Activated T-cell treated with anti-CD3 and anti-CD28 coated beads, Interleukin-2, amount 50 U/mL, for 4 hours (primary cell): ENCODE results near the gene F2RL3. TPM values are rescaled to one million over a fixed set of nuclear protein-coding genes. Genes with fewer than 3 reads are reported as not detected.

Experiments used
- ATAC-seq, 2 donors: fragments of 200-7000 bp; cut with Tn5 transposase; one replicate each; pipeline ENCODE4 v1.10.0; 2021
- DNase-seq: peaks from one replicate; pipeline ENCODE4 v3.0.0-alpha.2; 2020
- H3K27me3 Mint-ChIP-seq: one replicate; pipeline ENCODE4 v1.8.0; 2021; ENCODE audit warnings: low read depth, mixed read lengths
- H3K36me3 Mint-ChIP-seq: one replicate; pipeline ENCODE4 v1.8.0; 2022; ENCODE audit warnings: mixed read lengths; ENCODE audit not compliant: insufficient read depth
- H3K4me1 Mint-ChIP-seq: one replicate; pipeline ENCODE4 v1.8.0; 2021; ENCODE audit warnings: low read depth, mixed read lengths
- H3K4me3 Mint-ChIP-seq: one replicate; pipeline ENCODE4 v1.8.0; 2021; ENCODE audit warnings: mild to moderate bottlenecking, moderate library complexity, mixed read lengths
- H3K9me3 Mint-ChIP-seq: one replicate; pipeline ENCODE4 v1.8.0; 2021; ENCODE audit warnings: mixed read lengths
- total RNA-seq, 3 donors: library from RNA; stranded (reverse); gene quantifications; one replicate each; pipeline ENCODE4 v1.2.1, GENCODE V29; 2021

F2RL3 gene
- total RNA-seq, 3 donors from 2014 or later, result 0.05 to 0.24 (median 0.08) TPM

DNA sequence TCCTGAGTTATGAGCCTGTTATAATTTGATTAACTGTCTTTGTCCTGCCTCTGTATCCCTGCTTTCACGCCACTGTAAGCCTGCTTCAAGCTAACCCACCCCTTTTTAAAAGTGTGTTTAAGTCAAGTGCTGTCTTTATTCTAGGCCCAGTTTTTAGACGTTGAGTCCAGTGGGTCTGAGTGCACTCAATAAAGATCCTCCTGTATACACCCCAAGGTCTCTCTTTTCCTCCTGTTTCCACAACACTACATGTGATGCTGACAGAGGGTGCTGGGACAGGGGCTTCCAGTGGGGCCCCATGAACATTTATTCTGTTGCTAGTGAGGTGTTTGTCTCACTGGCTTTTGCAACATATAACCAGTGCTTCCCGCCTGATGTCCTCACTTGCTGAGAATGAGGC, 6.7 kb upstream of the F2RL3 start:
- Mint-ChIP-seq H3K4me1 (no peaks in the 10 kb centered on the region), H3K9me3 (peaks cover 15% of the 10 kb centered on the region), H3K36me3 (peaks cover 23% of the 10 kb centered on the region), H3K27me3 (no peaks in the 10 kb centered on the region), H3K4me3 (no peak overlapping the region)
- ATAC-seq, result no peak
- DNase-seq, result no peak

DNA sequence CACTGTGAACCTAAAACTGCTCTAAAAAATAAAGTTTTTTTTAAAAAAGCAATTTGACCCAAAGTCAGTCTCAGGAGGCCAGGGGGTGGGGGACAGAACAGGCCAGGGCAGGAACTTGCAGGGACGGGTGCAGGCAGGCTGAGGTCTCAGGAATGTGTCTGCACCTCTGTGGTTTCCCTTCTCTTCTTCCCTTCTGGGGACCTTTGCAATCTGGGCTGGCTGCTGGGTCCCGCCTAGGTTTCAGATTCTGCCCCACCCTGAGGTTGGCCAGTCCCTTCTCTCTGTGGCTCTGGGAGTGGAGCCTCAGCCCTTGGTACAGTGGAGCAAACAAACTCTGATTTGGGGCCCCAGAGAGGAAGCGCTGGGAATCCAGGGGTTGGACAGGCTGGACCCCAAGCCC, 5.3 kb upstream of the F2RL3 start:
- Mint-ChIP-seq H3K27me3 (peaks cover 2% of the 10 kb centered on the region), H3K4me3 (no peak overlapping the region), H3K9me3 (peaks cover 15% of the 10 kb centered on the region), H3K36me3 (peaks cover 18% of the 10 kb centered on the region), H3K4me1 (peaks cover 2% of the 10 kb centered on the region)
- DNase-seq (no peak), ATAC-seq (no peak)

DNA sequence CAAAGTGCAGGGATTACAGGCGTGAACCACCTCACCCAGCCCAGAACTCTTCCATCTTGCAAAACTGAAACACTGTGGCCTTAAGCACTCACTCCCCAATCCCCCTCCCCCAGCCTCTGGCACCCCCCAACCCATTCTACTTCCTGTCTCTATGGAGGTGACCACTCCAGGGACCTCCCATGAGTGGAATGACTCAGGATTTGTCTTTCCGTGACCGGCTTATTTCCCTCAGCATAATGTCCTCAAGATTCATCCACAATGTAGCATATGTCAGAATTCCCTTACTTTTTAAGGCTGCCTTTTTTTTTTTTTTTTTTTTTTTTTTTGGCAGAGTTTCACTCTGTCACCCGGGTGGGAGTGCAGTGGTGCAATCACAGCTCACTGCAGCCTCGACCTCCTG, 3.6 kb upstream of the F2RL3 start:
- Mint-ChIP-seq H3K27me3 (peaks cover 4% of the 10 kb centered on the region), H3K9me3 (peaks cover 15% of the 10 kb centered on the region), H3K36me3 (peaks cover 7% of the 10 kb centered on the region), H3K4me3 (no peak overlapping the region), H3K4me1 (peaks cover 6% of the 10 kb centered on the region)
- DNase-seq (no peak), ATAC-seq (no peak)

DNA sequence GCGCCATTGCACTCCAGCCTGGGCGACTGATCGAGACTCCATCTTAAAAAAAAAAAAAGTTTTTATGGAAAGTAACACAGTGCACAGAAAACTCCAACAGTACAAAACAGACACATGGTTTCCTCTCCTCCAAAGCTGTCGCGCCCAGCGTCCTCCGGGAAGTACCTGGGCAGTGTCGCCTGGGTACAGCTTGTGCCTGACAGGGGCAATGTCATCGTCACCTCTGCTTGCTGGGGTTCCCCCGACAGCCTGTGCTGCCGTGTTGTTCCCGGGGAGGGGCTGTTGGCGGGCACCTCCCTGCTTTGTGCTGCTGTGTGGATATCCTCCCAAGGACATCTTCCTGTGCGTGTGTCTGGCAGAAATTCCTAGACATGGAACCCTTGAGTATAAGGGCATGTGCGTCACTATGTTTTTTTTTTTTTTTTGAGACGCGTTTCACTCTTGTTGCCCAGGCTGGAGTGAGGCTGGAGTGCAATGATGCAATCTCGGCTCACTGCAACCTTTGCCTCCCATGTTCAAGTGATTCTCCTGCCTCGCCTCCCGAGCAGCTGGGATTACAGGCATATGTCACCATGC, 2.4 kb upstream of the F2RL3 start:
- peaks cover 15% of the 10 kb centered on the region for H3K9me3 Mint-ChIP-seq
- H3K27me3 Mint-ChIP-seq, result peaks cover 6% of the 10 kb centered on the region
- no peak overlapping the region for H3K4me3 Mint-ChIP-seq
- peaks cover 6% of the 10 kb centered on the region for H3K4me1 Mint-ChIP-seq
- peaks cover 2% of the 10 kb centered on the region for H3K36me3 Mint-ChIP-seq
- DNase-seq, result no peak
- no peak for ATAC-seq

DNA sequence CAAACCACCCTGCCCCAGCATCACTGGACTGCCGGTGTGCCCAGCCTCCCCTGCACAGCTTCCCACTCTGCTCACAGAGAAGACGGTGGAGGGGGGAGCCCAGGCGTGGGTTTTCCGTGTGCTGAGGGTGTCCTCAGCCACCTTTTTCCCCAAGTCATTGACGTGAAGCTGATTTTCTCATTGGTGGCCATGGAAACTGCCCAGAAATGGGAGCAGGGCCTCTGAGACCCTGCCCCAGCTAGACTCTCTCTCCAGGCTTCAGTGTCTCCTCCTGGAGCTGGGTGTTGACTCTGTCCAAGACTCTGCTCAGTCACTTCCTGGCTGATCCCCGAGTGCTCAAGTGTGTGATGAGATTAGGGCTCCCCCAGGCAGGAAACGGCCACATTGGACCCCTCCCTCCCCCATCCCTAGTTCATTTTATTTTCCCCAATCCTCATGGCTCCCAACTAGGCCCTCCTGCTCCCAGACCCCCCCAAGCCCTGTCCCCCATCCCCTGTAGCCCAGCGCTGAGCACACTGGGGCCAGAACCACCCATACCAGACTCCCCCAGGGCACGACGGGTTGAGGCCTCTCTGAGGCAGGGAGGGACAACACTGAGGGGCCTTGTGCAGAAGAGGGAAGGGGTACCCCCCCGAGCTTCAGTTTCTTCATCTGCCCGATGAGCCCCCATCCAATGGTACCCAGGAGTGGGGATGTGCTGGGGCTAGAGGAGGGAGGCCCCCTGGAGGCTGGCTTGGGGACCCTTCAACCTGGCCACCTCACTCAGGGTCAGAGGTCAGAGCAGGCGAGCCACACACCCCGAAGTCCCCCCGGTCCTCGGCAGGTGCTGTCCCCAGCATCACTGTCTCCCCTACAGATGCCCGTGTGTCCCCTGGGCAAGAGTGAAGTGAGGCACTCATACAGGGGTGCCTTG, 1.2 kb upstream of the F2RL3 start:
- no peaks in the 10 kb centered on the region for H3K36me3 Mint-ChIP-seq

DNA sequence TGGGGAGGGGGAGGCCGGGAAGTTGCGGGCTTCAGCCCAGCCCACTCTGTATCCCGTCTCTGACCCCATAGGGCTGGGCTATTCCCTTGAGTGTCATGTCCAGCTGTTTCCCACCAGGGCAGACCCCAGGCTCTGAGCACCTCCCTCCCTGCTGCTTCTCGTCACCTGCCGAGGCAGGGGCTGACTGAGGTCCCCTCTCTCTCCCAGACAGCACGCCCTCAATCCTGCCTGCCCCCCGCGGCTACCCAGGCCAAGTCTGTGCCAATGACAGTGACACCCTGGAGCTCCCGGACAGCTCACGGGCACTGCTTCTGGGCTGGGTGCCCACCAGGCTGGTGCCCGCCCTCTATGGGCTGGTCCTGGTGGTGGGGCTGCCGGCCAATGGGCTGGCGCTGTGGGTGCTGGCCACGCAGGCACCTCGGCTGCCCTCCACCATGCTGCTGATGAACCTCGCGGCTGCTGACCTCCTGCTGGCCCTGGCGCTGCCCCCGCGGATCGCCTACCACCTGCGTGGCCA, 625 bp downstream of the F2RL3 start:
- Mint-ChIP-seq H3K36me3 (no peaks in the 10 kb centered on the region), H3K4me3 (no peak overlapping the region), H3K27me3 (peaks cover 24% of the 10 kb centered on the region), H3K9me3 (no peaks in the 10 kb centered on the region), H3K4me1 (peaks cover 14% of the 10 kb centered on the region)
- ATAC-seq, result no peak
- no peak for DNase-seq

More for the DNA sequence above, 1.2 kb upstream of the F2RL3 start:
- H3K4me1 Mint-ChIP-seq, result peaks cover 6% of the 10 kb centered on the region
- peaks cover 13% of the 10 kb centered on the region for H3K27me3 Mint-ChIP-seq
- DNase-seq, result no peak
- no peak overlapping the region for H3K4me3 Mint-ChIP-seq
- ATAC-seq, result no peak
- H3K9me3 Mint-ChIP-seq, result peaks cover 6% of the 10 kb centered on the region

DNA sequence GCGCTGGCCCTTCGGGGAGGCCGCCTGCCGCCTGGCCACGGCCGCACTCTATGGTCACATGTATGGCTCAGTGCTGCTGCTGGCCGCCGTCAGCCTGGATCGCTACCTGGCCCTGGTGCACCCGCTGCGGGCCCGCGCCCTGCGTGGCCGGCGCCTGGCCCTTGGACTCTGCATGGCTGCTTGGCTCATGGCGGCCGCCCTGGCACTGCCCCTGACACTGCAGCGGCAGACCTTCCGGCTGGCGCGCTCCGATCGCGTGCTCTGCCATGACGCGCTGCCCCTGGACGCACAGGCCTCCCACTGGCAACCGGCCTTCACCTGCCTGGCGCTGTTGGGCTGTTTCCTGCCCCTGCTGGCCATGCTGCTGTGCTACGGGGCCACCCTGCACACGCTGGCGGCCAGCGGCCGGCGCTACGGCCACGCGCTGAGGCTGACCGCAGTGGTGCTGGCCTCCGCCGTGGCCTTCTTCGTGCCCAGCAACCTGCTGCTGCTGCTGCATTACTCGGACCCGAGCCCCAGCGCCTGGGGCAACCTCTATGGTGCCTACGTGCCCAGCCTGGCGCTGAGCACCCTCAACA, 1.2 kb downstream of the F2RL3 start:
- no peak overlapping the region for H3K4me3 Mint-ChIP-seq
- no peaks in the 10 kb centered on the region for H3K36me3 Mint-ChIP-seq
- peaks cover 15% of the 10 kb centered on the region for H3K4me1 Mint-ChIP-seq
- DNase-seq (no peak), ATAC-seq (no peak)
- H3K27me3 Mint-ChIP-seq, result peaks cover 29% of the 10 kb centered on the region
- H3K9me3 Mint-ChIP-seq, result no peaks in the 10 kb centered on the region

DNA sequence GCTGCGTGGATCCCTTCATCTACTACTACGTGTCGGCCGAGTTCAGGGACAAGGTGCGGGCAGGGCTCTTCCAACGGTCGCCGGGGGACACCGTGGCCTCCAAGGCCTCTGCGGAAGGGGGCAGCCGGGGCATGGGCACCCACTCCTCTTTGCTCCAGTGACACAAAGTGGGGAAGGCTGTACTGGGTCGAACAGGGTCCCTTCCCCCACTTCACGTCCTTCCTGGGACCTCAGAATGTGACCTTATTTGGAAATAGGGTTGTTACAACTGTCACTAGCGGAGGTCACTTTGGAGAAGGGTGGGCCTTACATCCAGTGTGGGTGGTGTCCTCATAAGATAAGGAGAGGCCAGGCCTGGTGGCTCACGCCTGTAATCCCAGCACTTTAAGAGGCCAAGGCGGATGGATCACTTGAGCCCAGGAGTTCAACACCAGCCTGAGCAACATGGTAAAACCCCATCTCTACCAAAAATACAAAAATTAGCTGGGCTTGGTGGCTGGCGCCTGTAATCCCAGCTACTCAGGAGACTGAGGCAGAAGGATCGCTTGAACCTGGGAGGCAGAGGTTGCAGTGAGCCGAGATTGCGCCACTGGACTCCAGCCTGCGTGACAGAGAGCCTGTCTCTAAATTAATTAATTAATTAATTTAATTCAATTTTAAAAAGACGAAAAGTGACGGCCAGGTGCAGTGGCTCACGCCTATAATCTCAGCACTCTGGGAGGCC, 1.8 kb downstream of the F2RL3 start:
- no peaks in the 10 kb centered on the region for H3K9me3 Mint-ChIP-seq
- H3K4me3 Mint-ChIP-seq, result no peak overlapping the region
- peaks cover 35% of the 10 kb centered on the region for H3K27me3 Mint-ChIP-seq
- DNase-seq, result no peak
- H3K4me1 Mint-ChIP-seq, result peaks cover 18% of the 10 kb centered on the region
- H3K36me3 Mint-ChIP-seq, result no peaks in the 10 kb centered on the region
- no peak for ATAC-seq

DNA sequence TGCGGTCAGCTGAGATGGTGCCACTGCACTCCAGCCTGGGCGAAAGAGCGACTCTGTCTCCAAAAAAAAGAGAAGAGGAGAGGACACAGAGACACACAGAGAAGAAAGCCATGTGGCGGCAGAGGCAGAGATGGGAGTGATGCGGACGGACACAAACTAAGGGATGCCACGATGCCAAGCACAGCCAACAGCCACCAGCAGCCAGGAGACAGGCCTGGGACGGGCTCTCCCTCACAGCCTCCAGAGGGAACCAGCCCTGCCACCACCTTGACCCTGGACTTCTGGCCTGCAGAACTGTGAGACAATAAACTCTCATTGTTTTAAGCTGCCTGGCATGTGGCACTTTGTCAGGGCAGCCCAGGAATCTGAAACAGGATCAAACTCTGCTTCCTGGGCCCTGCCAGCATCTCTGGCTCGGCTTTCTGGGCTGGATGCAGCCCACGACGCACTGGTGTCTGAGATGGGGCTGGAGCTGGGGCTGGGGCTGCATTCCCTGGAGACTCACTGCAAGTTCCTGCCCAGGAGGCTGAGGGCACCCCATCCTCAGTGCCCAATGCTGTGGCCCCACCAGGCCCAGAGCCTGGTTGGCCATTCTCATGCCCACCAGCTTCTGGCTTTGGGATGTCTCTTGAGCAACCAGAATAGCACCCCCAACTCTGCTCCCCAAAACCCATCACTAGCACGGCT, 3.0 kb downstream of the F2RL3 start:
- H3K36me3 Mint-ChIP-seq, result no peaks in the 10 kb centered on the region

DNA sequence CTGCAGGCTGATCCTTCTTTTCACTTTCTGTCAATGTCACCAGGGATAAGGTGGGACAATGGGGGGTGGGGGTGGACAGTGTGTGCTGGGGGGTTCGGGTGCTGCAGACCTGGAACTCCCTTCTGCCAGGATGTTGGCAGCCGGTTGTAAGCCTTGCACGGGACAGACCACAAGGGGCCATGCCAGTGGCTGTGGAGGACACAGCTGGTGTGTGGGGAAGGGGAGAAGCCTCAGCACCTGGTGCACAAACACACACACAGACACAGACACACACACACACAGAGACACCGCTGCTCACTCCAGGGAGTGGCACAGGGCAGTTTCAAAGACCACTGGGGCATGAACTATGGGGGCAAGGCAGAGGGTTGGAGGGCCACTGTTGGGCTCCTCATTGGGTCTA, 3.6 kb downstream of the F2RL3 start:
- Mint-ChIP-seq H3K4me1 (peaks cover 20% of the 10 kb centered on the region), H3K4me3 (no peak overlapping the region), H3K27me3 (peaks cover 35% of the 10 kb centered on the region), H3K36me3 (no peaks in the 10 kb centered on the region), H3K9me3 (no peaks in the 10 kb centered on the region)
- DNase-seq (no peak), ATAC-seq (no peak)

More for the DNA sequence above, 3.0 kb downstream of the F2RL3 start:
- Mint-ChIP-seq H3K4me3 (no peak overlapping the region), H3K27me3 (peaks cover 35% of the 10 kb centered on the region), H3K4me1 (peaks cover 20% of the 10 kb centered on the region), H3K9me3 (no peaks in the 10 kb centered on the region)
- no peak for ATAC-seq
- no peak for DNase-seq

DNA sequence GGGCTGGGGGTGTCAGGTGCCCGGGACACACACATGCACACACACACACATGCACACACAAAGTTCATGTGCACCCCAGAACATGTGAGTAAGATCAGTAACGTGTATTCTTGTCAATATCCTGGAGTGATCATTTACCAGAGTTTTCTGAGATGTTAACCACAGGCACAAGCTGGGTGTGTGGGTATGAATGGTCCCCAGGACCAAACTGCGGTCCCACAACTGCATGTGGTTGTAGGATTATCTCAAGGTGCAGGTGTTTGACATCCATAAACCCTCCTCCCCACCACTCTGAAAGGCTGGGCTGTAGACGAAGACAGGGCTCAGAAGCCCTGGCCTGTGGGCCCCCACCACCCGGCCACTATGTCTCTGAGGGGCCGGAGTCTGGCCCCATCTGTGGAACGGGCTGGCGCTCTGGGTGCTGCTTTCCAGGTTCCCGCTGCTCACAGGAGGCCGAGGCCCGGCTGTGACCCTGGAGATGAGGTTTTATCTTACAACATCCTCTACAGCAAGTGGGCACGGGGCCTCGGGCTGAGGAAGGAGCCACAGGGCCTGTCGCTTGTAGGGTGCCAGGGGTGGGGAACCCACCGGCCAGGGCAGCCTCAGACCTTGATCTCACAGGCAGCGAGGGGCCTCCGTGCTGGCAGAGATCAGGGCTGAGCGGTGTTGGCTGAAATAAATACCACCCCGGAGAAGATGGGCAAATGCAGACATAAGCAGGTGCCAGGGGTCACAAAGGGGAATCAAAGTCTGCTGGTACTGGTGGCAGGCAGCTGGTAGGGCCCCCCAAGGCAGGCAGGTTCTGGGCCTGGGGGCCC, 4.3 kb downstream of the F2RL3 start:
- Mint-ChIP-seq H3K36me3 (no peaks in the 10 kb centered on the region), H3K4me3 (no peak overlapping the region), H3K27me3 (peaks cover 35% of the 10 kb centered on the region), H3K4me1 (peaks cover 21% of the 10 kb centered on the region), H3K9me3 (no peaks in the 10 kb centered on the region)
- no peak for ATAC-seq
- no peak for DNase-seq

DNA sequence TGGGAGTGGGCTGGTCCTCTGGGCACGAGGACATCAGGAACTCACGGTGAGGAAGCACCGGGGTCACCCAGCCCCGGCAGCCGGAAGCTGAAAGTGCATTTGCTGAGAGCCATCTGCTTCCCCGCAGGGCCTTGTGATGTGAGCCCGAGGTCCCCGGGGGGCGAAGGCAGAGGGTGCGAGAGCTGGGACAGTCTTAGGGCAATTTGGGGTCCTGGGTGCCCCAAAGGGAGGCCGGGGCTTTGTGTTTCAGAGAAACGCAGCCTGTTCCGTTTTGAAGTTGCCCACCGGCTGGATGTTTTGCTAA, 4.8 kb downstream of the F2RL3 start:
- DNase-seq (no peak), ATAC-seq (no peak)
- Mint-ChIP-seq H3K9me3 (no peaks in the 10 kb centered on the region), H3K4me3 (no peak overlapping the region), H3K27me3 (peaks cover 37% of the 10 kb centered on the region), H3K4me1 (peaks cover 23% of the 10 kb centered on the region), H3K36me3 (no peaks in the 10 kb centered on the region)

DNA sequence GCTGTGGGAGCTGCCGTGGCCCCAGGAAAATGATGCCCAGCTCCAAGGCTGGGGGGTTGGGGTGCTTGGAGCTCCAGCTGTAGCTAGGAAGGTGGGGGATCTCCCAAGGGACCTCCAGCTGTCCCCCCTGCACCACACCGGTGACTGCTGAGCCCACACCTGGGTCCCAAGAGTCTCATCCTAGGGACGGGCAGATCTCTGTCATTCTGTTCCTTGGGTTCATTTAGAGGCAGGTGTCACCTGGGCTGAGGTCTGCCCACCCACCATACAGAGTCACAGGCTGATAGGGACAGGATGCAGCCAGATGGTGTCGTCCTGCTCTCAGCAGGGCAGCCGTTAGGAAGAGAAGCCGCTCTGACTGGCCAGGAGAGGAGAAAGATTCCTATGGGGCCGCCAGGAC, 5.3 kb downstream of the F2RL3 start:
- H3K36me3 Mint-ChIP-seq, result no peaks in the 10 kb centered on the region
- no peaks in the 10 kb centered on the region for H3K9me3 Mint-ChIP-seq
- peaks cover 22% of the 10 kb centered on the region for H3K4me1 Mint-ChIP-seq
- DNase-seq (no peak), ATAC-seq (no peak)
- no peak overlapping the region for H3K4me3 Mint-ChIP-seq
- H3K27me3 Mint-ChIP-seq, result peaks cover 36% of the 10 kb centered on the region
